ENCODE results near the gene GUCY1A1. TPM values are rescaled to one million over a fixed set of nuclear protein-coding genes. Genes with fewer than 3 reads are reported as not detected.

The GUCY1A1 gene
- total RNA-seq, 2 experiments from 2014 or later: 0.09 to 0.45 TPM

- TF ChIP-seq, protein P1, sequence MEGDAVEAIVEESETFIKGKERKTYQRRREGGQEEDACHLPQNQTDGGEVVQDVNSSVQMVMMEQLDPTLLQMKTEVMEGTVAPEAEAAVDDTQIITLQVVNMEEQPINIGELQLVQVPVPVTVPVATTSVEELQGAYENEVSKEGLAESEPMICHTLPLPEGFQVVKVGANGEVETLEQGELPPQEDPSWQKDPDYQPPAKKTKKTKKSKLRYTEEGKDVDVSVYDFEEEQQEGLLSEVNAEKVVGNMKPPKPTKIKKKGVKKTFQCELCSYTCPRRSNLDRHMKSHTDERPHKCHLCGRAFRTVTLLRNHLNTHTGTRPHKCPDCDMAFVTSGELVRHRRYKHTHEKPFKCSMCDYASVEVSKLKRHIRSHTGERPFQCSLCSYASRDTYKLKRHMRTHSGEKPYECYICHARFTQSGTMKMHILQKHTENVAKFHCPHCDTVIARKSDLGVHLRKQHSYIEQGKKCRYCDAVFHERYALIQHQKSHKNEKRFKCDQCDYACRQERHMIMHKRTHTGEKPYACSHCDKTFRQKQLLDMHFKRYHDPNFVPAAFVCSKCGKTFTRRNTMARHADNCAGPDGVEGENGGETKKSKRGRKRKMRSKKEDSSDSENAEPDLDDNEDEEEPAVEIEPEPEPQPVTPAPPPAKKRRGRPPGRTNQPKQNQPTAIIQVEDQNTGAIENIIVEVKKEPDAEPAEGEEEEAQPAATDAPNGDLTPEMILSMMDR (IDR thresholded peaks at IDR 0.05): no peak
- CTCF ChIA-PET: interaction anchor here (0.9 kb wide), 1 partner anchor 86 kb away, joined by 3 read pairs; no protein-coding TSS in a partner anchor
- POLR2A ChIA-PET: no interaction called here
Observed at GRCh38 chr4:155701827-155702226, 35.2 kb downstream of the GUCY1A1 start.

GRCh38 chr4:155703486-155704247 lies 37.0 kb downstream of the GUCY1A1 start:
- ATAC-seq: no peak
- intact Hi-C loops (cut with micrococcal nuclease): no loop called here
- TF ChIP-seq, protein P1 (IDR thresholded peaks at IDR 0.05): no peak
- Mint-ChIP-seq H3K36me3 (ENCODE audit: low read depth) (no peaks in the 10 kb centered on the region), H3K4me1 (ENCODE audit: low read depth) (no peaks in the 10 kb centered on the region), H3K9me3 (no peaks in the 10 kb centered on the region), H3K27me3 (peaks cover 5% of the 10 kb centered on the region), H3K27ac (no peak overlapping the region), H3K4me3 (no peak overlapping the region)
- DNase-seq: no peak
- ChIA-PET CTCF (interaction anchor here (1.4 kb wide), 1 partner anchor 9 kb away, joined by 4 read pairs; no protein-coding TSS in a partner anchor), POLR2A (no interaction called here)

More at GRCh38 chr4:155701827-155702226, 35.2 kb downstream of the GUCY1A1 start:
- H3K36me3 Mint-ChIP-seq (ENCODE audit: low read depth): no peaks in the 10 kb centered on the region
- H3K27ac Mint-ChIP-seq: no peak overlapping the region
- intact Hi-C loops (cut with micrococcal nuclease): no loop called here
- no peaks in the 10 kb centered on the region for H3K4me1 Mint-ChIP-seq (ENCODE audit: low read depth)
- no peak for DNase-seq
- ATAC-seq: no peak
- H3K9me3 Mint-ChIP-seq: no peaks in the 10 kb centered on the region
- no peak overlapping the region for H3K4me3 Mint-ChIP-seq
- H3K27me3 Mint-ChIP-seq: peaks cover 5% of the 10 kb centered on the region

DNA sequence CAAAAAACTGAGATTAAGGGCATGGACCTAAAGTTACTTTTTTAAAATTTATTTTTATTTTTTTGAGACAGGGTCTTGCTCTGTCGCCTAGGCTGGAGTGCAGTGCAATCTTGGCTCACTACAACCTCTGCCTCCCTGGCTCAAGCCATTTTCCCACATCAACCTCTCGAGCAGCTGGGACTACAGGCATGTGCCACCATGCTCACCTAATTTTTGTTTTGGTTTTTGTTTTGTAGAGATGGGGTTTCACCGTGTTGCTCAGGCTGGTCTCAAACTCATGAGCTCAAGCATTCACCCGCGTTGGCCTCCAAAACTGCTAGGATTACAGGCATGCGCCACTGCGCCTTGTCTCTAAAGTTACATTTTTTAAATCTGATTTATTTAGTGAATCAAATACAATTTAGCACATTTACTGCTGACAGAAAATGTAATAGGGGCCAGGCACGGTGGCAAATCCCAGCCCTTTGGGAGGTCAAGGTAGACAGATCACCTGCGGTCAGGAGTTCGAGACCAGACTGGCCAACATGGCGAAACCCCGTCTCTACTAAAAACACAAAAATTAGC lies 38.3 kb downstream of the GUCY1A1 start:
- no peak for ATAC-seq
- intact Hi-C loops (cut with micrococcal nuclease): no loop called here
- no peaks in the 10 kb centered on the region for H3K9me3 Mint-ChIP-seq
- peaks cover 5% of the 10 kb centered on the region for H3K27me3 Mint-ChIP-seq
- H3K36me3 Mint-ChIP-seq (ENCODE audit: low read depth): no peaks in the 10 kb centered on the region
- ChIA-PET CTCF (no interaction called here), POLR2A (no interaction called here)
- no peak overlapping the region for H3K4me3 Mint-ChIP-seq
- TF ChIP-seq, protein P1 (IDR thresholded peaks at IDR 0.05): no peak
- H3K4me1 Mint-ChIP-seq (ENCODE audit: low read depth): no peaks in the 10 kb centered on the region
- DNase-seq: no peak
- no peak overlapping the region for H3K27ac Mint-ChIP-seq

- H3K4me3 Mint-ChIP-seq: no peak overlapping the region
- TF ChIP-seq, protein P1 (IDR thresholded peaks at IDR 0.05): no peak
- ChIA-PET CTCF (no interaction called here), POLR2A (no interaction called here)
- no peaks in the 10 kb centered on the region for H3K4me1 Mint-ChIP-seq (ENCODE audit: low read depth)
- H3K27ac Mint-ChIP-seq: no peak overlapping the region
- intact Hi-C loops (cut with micrococcal nuclease): no loop called here
- no peak for DNase-seq
- H3K9me3 Mint-ChIP-seq: no peaks in the 10 kb centered on the region
- H3K36me3 Mint-ChIP-seq (ENCODE audit: low read depth): no peaks in the 10 kb centered on the region
- ATAC-seq: no peak
- peaks cover 7% of the 10 kb centered on the region for H3K27me3 Mint-ChIP-seq
Observed at GRCh38 chr4:155705664-155706063, 39.0 kb downstream of the GUCY1A1 start.

- DNase-seq (no peak), ATAC-seq (no peak)
- H3K27ac Mint-ChIP-seq: no peak overlapping the region
- no peaks in the 10 kb centered on the region for H3K4me1 Mint-ChIP-seq (ENCODE audit: low read depth)
- intact Hi-C loops (cut with micrococcal nuclease): no loop called here
- H3K36me3 Mint-ChIP-seq (ENCODE audit: low read depth): no peaks in the 10 kb centered on the region
- ChIA-PET POLR2A (no interaction called here), CTCF (no interaction called here)
- H3K27me3 Mint-ChIP-seq: peaks cover 7% of the 10 kb centered on the region
- H3K9me3 Mint-ChIP-seq: no peaks in the 10 kb centered on the region
- TF ChIP-seq, protein P1 (IDR thresholded peaks at IDR 0.05): no peak
- no peak overlapping the region for H3K4me3 Mint-ChIP-seq
Observed at GRCh38 chr4:155706147-155706546, 39.5 kb downstream of the GUCY1A1 start.

All from activated CD8-positive, alpha-beta T cell treated with anti-CD3 and anti-CD28 coated beads for 36 hours (primary cell).